ENCODE measurements around the gene CDS2.

CDS2 gene

GRCh38 chr20:5153612-5154542 lies 27.1 kb downstream of the CDS2 start:
- no peak for DNase-seq

GRCh38 chr20:5154543-5154925 lies 27.7 kb downstream of the CDS2 start:
- DNase-seq: no peak

- no peak for DNase-seq
Measured at GRCh38 chr20:5155404-5155803, 28.6 kb downstream of the CDS2 start.

GRCh38 chr20:5156675-5157448 lies 30.1 kb downstream of the CDS2 start:
- DNase-seq: no peak

- DNase-seq: no peak
Measured at GRCh38 chr20:5159928-5160327, 33.1 kb downstream of the CDS2 start.

GRCh38 chr20:5160882-5161281 lies 34.1 kb downstream of the CDS2 start:
- DNase-seq: no peak

GRCh38 chr20:5161536-5162164 lies 34.8 kb downstream of the CDS2 start:
- no peak for DNase-seq

GRCh38 chr20:5164645-5165625 lies 38.1 kb downstream of the CDS2 start:
- no peak for DNase-seq

- no peak for DNase-seq
Measured at GRCh38 chr20:5168651-5169396, 42.0 kb downstream of the CDS2 start.

GRCh38 chr20:5170341-5170740 lies 43.5 kb downstream of the CDS2 start:
- no peak for DNase-seq

GRCh38 chr20:5171064-5171789 lies 44.4 kb downstream of the CDS2 start:
- DNase-seq: no peak

GRCh38 chr20:5171790-5172164 lies 45.0 kb downstream of the CDS2 start:
- no peak for DNase-seq

GRCh38 chr20:5172167-5172601 lies 45.4 kb downstream of the CDS2 start:
- DNase-seq: no peak

GRCh38 chr20:5172903-5173463 lies 46.2 kb downstream of the CDS2 start:
- DNase-seq: no peak

- DNase-seq: no peak
Measured at GRCh38 chr20:5173751-5174150, 46.9 kb downstream of the CDS2 start.

GRCh38 chr20:5177071-5177470 lies 50.3 kb downstream of the CDS2 start:
- DNase-seq: no peak

GRCh38 chr20:5178046-5178445 lies 51.2 kb downstream of the CDS2 start:
- DNase-seq: no peak

GRCh38 chr20:5180421-5180820 lies 53.6 kb downstream of the CDS2 start:
- no peak for DNase-seq

GRCh38 chr20:5180933-5181332 lies 54.1 kb downstream of the CDS2 start:
- DNase-seq: no peak

GRCh38 chr20:5181492-5181891 lies 54.7 kb downstream of the CDS2 start:
- DNase-seq: no peak

GRCh38 chr20:5181958-5182357 lies 55.1 kb downstream of the CDS2 start:
- no peak for DNase-seq

Measured in activated CD8-positive, alpha-beta memory T cell treated with anti-CD3 and anti-CD28 coated beads, Interleukin-2, amount 50 U/mL, for 48 hours (primary cell).